ENCODE measurements around the gene SLC16A13. TPM values are rescaled to one million over a fixed set of nuclear protein-coding genes. Genes with fewer than 3 reads are reported as not detected.

SLC16A13 gene
- total and polyA plus RNA-seq, 9 donors: 0.12 to 2.8 (median 1.2) TPM

DNA sequence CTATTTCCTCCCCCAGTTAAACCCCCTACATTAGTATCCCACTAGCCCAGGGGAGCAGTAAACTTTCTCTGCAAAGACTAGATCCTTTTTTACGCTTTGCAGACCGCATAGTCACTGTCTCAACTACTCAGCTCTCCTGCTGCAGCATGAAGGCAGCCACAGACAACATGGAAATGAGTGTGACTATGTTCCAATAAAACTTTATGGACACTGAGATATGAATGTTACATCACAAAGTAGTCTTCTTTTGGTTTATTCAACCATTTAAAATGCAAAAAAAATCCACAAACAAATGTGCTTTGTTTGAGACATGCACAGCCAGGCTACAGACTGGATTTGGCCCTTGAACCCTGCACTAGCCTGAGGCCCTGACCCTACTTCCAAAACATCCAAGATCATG, 25.3 kb upstream of the SLC16A13 start:
- 91 to 96% (median 93%) methylated on average over 2 of the region's 2 CpGs for WGBS, 3 donors
- Histone ChIP-seq H3K4me3 (no peak overlapping the region), H3K36me3 (no peaks in the 10 kb centered on the region), H3K27me3 (no peaks in the 10 kb centered on the region), H3K27ac (no peak overlapping the region), H3K9me3 (no peaks in the 10 kb centered on the region), H3K4me1 (ENCODE audit: insufficient read depth) (peaks cover 6% of the 10 kb centered on the region)
- TF ChIP-seq EP300 (IDR thresholded peaks at IDR 0.05): no peak
- TF ChIP-seq CTCF (IDR thresholded peaks at IDR 0.05): no peak
- TF ChIP-seq POLR2A (IDR thresholded peaks at IDR 0.05): no peak
- no peak for DNase-seq
- intact Hi-C loops (cut with DNase I): loop anchor here in 2 of 4 donors (5.0 to 10.0 kb wide), 3 partner anchors 256 to 1174 kb away; partner anchors contain the start of gene XAF1 (in 1 of the 2)

DNA sequence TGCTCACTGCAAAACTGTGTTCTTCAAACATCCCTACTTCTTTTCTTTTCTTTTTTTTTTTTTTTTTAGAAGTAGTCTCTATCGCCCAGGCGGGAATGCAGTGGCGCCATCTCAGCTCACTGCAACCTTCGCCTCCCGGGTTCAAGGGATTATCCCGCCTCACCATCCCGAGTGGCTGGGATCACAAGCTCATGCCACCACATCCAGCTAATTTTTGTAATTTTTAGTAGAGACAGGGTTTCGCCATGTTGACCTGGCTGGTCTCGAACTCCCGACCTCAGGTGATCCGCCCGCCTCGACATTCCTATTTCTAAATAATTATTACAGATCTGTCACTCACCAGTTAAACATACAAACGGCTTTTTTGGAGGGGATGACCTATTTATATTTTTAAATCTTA, 24.4 kb upstream of the SLC16A13 start:
- no peak for DNase-seq
- Histone ChIP-seq H3K36me3 (no peaks in the 10 kb centered on the region), H3K27ac (no peak overlapping the region), H3K4me1 (ENCODE audit: insufficient read depth) (peaks cover 6% of the 10 kb centered on the region), H3K27me3 (no peaks in the 10 kb centered on the region), H3K4me3 (peak overlapping the region; percentile 83), H3K9me3 (no peaks in the 10 kb centered on the region)
- TF ChIP-seq CTCF (IDR thresholded peaks at IDR 0.05) (no peak), POLR2A (IDR thresholded peaks at IDR 0.05) (no peak), EP300 (IDR thresholded peaks at IDR 0.05) (no peak)
- 33 to 48% (median 47%) methylated on average over 14 of the region's 14 CpGs for WGBS, 3 donors
- intact Hi-C loops (cut with DNase I): loop anchor here in 2 of 4 donors (5.0 to 10.0 kb wide), 3 partner anchors 257 to 1173 kb away; partner anchors contain the start of gene XAF1 (in 1 of the 2)

GRCh38 chr17:7011942-7012254, 23.9 kb upstream of the SLC16A13 start:
- H3K27ac ChIP-seq: peak overlapping the region in 1 of 2 donors; percentile 93
- WGBS, 3 donors: 0 to 1% (median 0%) methylated on average over 6 of the region's 6 CpGs
- H3K4me3 ChIP-seq: peak overlapping the region; percentile 83
- TF ChIP-seq CTCF (IDR thresholded peaks at IDR 0.05) (no peak), EP300 (IDR thresholded peaks at IDR 0.05) (no peak), POLR2A (IDR thresholded peaks at IDR 0.05) (no peak)
- no peaks in the 10 kb centered on the region for H3K36me3 ChIP-seq
- no peak for DNase-seq
- H3K4me1 ChIP-seq (ENCODE audit: insufficient read depth): peaks cover 9% of the 10 kb centered on the region
- intact Hi-C loops (cut with DNase I): loop anchor here in 2 of 4 donors (5.0 to 10.0 kb wide), 3 partner anchors 257 to 1173 kb away; partner anchors contain the start of gene XAF1 (in 1 of the 2)
- H3K27me3 ChIP-seq: no peaks in the 10 kb centered on the region
- H3K9me3 ChIP-seq: no peaks in the 10 kb centered on the region

GRCh38 chr17:7014261-7014994, 21.4 kb upstream of the SLC16A13 start:
- H3K4me1 ChIP-seq (ENCODE audit: insufficient read depth): peaks cover 17% of the 10 kb centered on the region
- peak overlapping the region; percentile 83 for H3K4me3 ChIP-seq
- H3K36me3 ChIP-seq: no peaks in the 10 kb centered on the region
- intact Hi-C loops (cut with DNase I): loop anchor here in 2 of 4 donors (5.0 to 10.0 kb wide), 3 partner anchors 260 to 1170 kb away; partner anchors contain the start of gene XAF1 (in 1 of the 2)
- DNase-seq: peak; percentile 98 to 99 (median 98)
- H3K27ac ChIP-seq: peak overlapping the region; percentile 93 to 94
- H3K9me3 ChIP-seq: no peaks in the 10 kb centered on the region
- no peaks in the 10 kb centered on the region for H3K27me3 ChIP-seq
- WGBS, 3 donors: 1% methylated on average over 34 to 75 of the region's 75 CpGs
- TF ChIP-seq EP300 (IDR thresholded peaks at IDR 0.05) (no peak), CTCF (IDR thresholded peaks at IDR 0.05) (peak; percentile 49 to 81 (median 81)), POLR2A (IDR thresholded peaks at IDR 0.05) (peak; percentile 83)

Measured in ovary (tissue), 9 donors.